NOMO-1 (cell line): Measurements from ENCODE around the gene GJE1.
A peak's percentile ranks its signal among the peaks of the same experiment; 100 is the strongest.
"Not testable (repeated sequence)": the region's sequence is repeated elsewhere in the genome, so short reads cannot be mapped to it uniquely, and the experiment has no call there.

Experiments used
- DNase-seq, 2 experiments: peaks; one replicate each; lab custom pipeline; 2025; ENCODE audit not compliant: unreplicated experiment in 2 of 2; lab: John Stamatoyannopoulos, UW

GJE1 gene, protein sequence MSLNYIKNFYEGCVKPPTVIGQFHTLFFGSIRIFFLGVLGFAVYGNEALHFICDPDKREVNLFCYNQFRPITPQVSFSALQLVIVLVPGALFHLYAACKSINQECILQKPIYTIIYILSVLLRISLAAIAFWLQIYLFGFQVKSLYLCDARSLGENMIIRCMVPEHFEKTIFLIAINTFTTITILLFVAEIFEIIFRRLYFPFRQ

GRCh38 chr6:142132625-142133024 lies at the start of gene GJE1:
Gene GJE1 (plus strand): TSS chr6:142132925. CDS start chr6:142133159, 234 bp downstream.
- no peak for DNase-seq

GRCh38 chr6:142087950-142088857 lies 44.5 kb upstream of the GJE1 start:
- no peak for DNase-seq

GRCh38 chr6:142088858-142089216 lies 43.9 kb upstream of the GJE1 start:
- DNase-seq = no peak

DNA sequence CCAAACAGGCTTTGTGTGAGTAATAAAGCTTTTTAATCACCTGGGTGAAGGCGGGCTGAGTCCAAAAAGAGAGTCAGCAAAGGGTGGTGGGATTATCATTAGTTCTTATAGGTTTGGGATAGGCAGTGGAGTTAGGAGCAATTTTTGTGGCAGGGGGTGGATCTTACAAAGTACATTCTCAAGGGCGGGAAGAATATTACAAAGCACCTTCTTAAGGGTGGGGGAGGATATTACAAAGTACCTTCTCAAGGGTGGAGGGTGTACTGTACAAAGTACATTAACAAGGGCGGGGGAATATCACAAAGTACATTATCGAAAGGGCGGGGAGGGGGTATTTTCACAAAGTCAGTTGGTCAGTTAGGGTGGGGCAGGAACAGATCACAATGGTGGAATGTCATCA lies 27.9 kb upstream of the GJE1 start:
- not testable (repeated sequence) for DNase-seq

DNA sequence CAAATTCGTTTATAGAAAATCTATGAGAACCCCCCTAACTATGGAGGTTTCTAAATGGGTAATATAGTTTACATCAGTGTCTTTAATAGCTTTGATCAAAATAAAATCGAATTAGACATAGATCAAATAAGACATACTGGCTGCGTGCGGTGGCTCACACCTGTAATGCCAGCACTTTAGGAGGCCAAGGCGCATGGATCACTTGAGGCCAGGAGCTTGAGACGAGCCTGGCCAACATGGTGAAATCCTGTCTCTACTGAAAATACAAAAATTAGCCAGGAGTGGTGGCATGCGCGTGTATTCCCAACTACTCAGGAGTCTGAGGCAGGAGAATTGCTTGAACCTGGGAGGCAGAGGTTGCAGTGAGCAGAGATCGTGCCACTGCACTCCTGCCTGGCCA lies 21.9 kb upstream of the GJE1 start:
- DNase-seq = not testable (repeated sequence)

- peak; percentile 41 to 65 for DNase-seq
These were observed 20.2 kb upstream of the GJE1 start for GRCh38 chr6:142112451-142113061.

DNA sequence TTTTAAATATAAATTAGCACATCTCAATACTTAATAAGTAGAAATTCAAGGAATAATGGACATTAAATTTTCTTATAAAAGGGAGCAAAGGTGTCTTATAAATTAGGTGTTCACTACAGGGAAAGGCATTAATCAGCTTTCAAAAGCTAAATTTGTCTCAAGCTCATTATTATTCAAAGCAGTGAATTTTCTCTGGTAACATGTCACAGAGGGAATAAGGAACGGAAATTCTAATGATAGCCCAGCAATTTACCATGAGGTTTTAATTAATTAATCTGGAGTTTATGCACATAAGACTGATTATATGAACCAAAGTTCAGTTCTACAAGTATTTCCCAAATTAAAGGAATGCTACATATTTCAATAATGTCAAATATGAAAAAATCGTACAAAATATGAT lies 15.4 kb upstream of the GJE1 start:
- DNase-seq = no peak

DNA sequence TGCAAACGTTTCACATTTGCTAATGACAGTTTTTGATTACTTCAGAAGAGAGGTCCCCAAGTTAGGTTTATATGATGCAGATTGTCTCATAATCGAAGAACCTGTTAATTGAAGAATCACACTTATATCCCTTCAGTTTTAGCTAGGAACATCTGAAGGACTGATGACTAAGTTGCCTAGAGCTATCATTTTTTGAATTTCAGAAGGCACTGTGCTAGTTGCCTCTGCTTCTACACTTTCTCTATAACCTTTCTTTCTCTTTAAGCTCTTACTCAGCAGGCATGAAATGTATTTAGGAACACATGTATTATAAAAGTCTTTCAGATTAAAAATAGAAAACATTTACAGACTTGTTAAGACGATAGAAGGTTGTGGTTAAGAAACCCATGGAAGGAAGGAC lies 14.4 kb upstream of the GJE1 start:
- no peak for DNase-seq

- DNase-seq = no peak
These were observed 13.8 kb upstream of the GJE1 start for GRCh38 chr6:142118925-142119324.

GRCh38 chr6:142121342-142121741 lies 11.4 kb upstream of the GJE1 start:
- DNase-seq = no peak

DNA sequence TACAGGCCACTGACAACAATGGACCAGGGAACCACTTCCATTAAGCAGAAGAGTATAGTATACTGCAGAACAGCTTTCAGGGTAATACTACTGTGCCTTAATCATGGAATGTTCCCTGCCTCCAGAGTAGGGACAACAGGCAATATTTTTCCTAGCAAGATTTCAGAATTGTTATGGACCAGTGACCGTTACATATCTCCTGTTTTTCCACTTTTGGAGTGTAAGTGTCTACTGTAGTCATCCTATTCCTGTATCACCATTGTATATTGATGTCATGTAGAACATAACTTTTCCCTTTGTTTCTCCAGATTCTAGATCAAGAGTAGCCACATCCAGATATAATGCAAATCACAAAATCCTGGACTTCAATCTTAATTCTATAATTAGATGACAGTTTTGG lies 1.9 kb upstream of the GJE1 start:
- no peak for DNase-seq

- DNase-seq = no peak
These were observed 6.2 kb downstream of the GJE1 start for GRCh38 chr6:142138876-142139275.

GRCh38 chr6:142141531-142141930 lies 8.8 kb downstream of the GJE1 start:
- not testable (repeated sequence) for DNase-seq

DNA sequence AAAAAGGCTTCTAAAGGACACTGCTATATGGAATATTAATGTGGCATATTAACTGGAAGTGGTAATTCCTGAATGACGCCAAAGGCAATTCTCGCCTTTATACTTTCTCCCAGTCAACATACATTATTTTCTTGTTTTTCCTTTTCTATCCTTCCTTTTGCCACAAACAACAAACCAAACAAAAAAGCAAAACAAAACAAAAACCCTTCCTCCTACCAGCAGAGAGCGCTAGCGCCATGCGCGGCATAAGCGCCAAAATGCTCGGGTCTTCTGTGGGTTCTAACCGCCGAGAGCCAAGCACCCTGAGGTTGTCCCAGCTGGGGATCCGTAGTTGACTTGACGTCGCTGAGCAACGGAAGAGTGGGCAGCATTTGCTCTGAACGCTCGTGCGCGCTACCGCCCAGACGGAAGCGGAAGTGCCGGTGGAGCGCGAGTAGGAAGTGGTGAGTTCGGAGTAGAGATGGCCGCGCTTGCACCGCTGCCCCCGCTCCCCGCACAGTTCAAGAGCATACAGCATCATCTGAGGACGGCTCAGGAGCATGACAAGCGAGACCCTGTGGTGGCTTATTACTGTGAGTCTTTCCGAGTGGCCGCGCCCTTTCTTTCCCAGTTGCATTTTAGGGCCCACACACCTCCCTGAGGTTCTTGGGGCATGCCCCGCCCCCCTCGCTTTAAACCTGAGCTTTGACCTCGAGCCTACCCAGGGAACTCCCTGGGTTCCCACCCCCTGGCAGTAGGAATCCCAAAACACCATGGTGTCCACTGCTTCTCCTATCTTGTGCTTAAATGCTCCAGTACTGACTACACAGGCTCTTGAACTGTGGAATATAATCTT lies 14.3 kb downstream of the GJE1 start, which contains the start of the genes NMBR and VTA1:
Gene NMBR (minus strand): TSS at position 295 of the 835 bp plus-strand sequence. CDS start 58,464 bp downstream, outside the sequence.
Gene VTA1 (plus strand): TSS at position 436 of the 835 bp plus-strand sequence. CDS start 25 bp downstream, at position 461.
- DNase-seq = peak; percentile 97 to 98

GRCh38 chr6:142152746-142153145 lies 20.0 kb downstream of the GJE1 start:
- no peak for DNase-seq

GRCh38 chr6:142153196-142153595 lies 20.5 kb downstream of the GJE1 start:
- DNase-seq = no peak

GRCh38 chr6:142154336-142154735 lies 21.6 kb downstream of the GJE1 start:
- no peak for DNase-seq

GRCh38 chr6:142155091-142155490 lies 22.4 kb downstream of the GJE1 start:
- DNase-seq = no peak

DNA sequence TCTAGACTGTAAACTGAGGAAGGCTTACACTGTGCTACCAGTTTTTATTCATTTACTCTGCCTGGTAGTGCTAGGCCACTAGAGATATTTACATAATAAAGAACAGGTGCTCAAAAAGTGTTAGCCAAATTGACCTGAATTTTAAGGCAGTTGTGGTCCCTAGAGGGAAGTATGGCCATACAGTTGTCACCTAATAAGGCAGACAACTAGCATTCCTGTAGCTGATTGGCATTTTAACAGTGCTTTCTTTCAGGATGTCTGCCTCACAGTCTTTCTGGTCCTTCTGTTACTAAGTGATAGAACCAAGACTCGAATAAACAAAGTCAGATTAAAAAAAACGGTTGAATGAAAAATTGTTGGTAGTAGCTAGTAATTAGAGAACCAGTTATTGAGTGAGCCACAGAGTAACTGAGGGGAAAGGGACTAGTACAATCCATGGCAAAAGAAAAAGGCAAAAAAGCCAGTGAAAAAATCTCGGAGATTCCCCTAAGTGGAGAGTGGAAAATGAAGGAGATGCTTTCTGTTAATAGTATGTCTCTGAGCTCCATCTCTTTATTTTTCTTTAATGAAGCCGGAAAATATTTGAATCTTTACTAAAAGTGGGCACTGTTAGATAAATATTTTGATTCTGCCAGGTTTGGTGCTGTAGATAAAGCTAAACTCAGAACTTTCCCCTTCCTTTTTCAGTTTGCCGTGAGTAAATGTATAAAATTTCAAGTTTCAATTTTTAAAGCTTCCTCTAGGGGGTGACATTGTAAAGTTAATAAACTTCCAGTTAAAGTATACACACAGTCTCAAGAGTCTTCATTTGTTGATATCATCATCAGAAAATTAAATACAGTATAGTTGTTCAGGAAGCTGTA lies 23.4 kb downstream of the GJE1 start:
- DNase-seq = peak in 1 of 2 experiments; percentile 29

- DNase-seq = not testable (repeated sequence)
These were observed 24.0 kb downstream of the GJE1 start for GRCh38 chr6:142156758-142157068.
